Skeletal muscle satellite cell (primary cell): Measurements from ENCODE around the gene USH2A.

ENCODE experiments used
- H3K27me3 ChIP-seq: 2 replicates; pipeline ENCODE4 v1.7.0; 2013; ENCODE audit warnings: low read length; ENCODE audit not compliant: control insufficient read depth, insufficient read depth
- H3K36me3 ChIP-seq: 2 replicates; pipeline ENCODE4 v1.7.0; 2013; ENCODE audit warnings: mild to moderate bottlenecking, control low read depth, low read length; ENCODE audit not compliant: insufficient read depth
- H3K4me1 ChIP-seq: 2 replicates; pipeline ENCODE4 v1.7.0; 2013; ENCODE audit warnings: low read length; ENCODE audit not compliant: control insufficient read depth, insufficient read depth
- H3K4me2 ChIP-seq: 2 replicates; pipeline ENCODE4 v1.7.0; 2013; ENCODE audit warnings: mild to moderate bottlenecking, low read length
- H3K4me3 ChIP-seq: 2 replicates; pipeline ENCODE4 v1.7.0; 2013; ENCODE audit warnings: low read length
- H3K9ac ChIP-seq: 2 replicates; pipeline ENCODE4 v1.7.0; 2013; ENCODE audit warnings: mild to moderate bottlenecking, low read depth, low read length, moderate library complexity
- H3K9me3 ChIP-seq: replicated peaks from 2 replicates; pipeline ENCODE4 v1.7.0; 2013; ENCODE audit warnings: mild to moderate bottlenecking, control low read depth, low read length

Gene USH2A

GRCh38 chr1:216281757-216282156 is 141.5 kb downstream of the USH2A start:
- no peak overlapping the region for H3K9ac ChIP-seq
- H3K4me2 ChIP-seq, result no peak overlapping the region
- no peaks in the 10 kb centered on the region for H3K36me3 ChIP-seq
- H3K27me3 ChIP-seq, result no peaks in the 10 kb centered on the region
- no peaks in the 10 kb centered on the region for H3K4me1 ChIP-seq
- H3K9me3 ChIP-seq, result no peaks in the 10 kb centered on the region
- no peak overlapping the region for H3K4me3 ChIP-seq

- Histone ChIP-seq H3K4me3 (no peak overlapping the region), H3K27me3 (no peaks in the 10 kb centered on the region), H3K9ac (no peak overlapping the region), H3K36me3 (no peaks in the 10 kb centered on the region), H3K4me1 (no peaks in the 10 kb centered on the region), H3K9me3 (no peaks in the 10 kb centered on the region), H3K4me2 (no peak overlapping the region)
Measured at GRCh38 chr1:216270086-216270773, 153.0 kb downstream of the USH2A start.

GRCh38 chr1:216261631-216262030 is 161.6 kb downstream of the USH2A start:
- Histone ChIP-seq H3K4me1 (no peaks in the 10 kb centered on the region), H3K27me3 (no peaks in the 10 kb centered on the region), H3K36me3 (no peaks in the 10 kb centered on the region), H3K4me3 (no peak overlapping the region), H3K9me3 (no peaks in the 10 kb centered on the region), H3K4me2 (no peak overlapping the region), H3K9ac (no peak overlapping the region)

DNA sequence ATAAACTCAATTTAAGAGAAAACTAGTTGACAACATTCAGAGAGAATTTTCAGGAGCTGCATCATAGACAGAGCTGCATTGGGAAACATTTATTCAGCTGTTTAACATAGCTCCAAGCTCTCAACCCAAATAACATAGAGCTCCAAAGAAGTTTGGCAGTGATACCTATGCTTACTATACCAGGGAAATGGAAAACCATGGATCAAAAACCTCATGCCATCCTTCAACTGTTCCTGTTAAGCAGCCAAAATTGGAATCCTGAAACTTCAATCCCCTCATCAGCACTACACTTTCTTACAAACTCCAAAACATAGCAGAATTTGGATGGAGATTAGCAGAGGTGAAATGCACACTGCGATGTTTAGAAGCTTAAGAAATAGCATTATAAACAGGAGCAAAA is 164.4 kb downstream of the USH2A start:
- Histone ChIP-seq H3K27me3 (no peaks in the 10 kb centered on the region), H3K4me2 (no peak overlapping the region), H3K4me1 (no peaks in the 10 kb centered on the region), H3K4me3 (no peak overlapping the region), H3K9me3 (no peaks in the 10 kb centered on the region), H3K36me3 (no peaks in the 10 kb centered on the region), H3K9ac (no peak overlapping the region)

- Histone ChIP-seq H3K36me3 (no peaks in the 10 kb centered on the region), H3K4me3 (no peak overlapping the region), H3K27me3 (no peaks in the 10 kb centered on the region), H3K9me3 (no peaks in the 10 kb centered on the region), H3K4me1 (no peaks in the 10 kb centered on the region), H3K9ac (no peak overlapping the region), H3K4me2 (no peak overlapping the region)
Measured at GRCh38 chr1:216258386-216258785, 164.9 kb downstream of the USH2A start.

- no peak overlapping the region for H3K9ac ChIP-seq
- H3K4me2 ChIP-seq, result no peak overlapping the region
- no peak overlapping the region for H3K4me3 ChIP-seq
- H3K9me3 ChIP-seq, result no peaks in the 10 kb centered on the region
- H3K4me1 ChIP-seq, result no peaks in the 10 kb centered on the region
- no peaks in the 10 kb centered on the region for H3K27me3 ChIP-seq
- H3K36me3 ChIP-seq, result no peaks in the 10 kb centered on the region
Measured at GRCh38 chr1:216250861-216251260, 172.4 kb downstream of the USH2A start.

GRCh38 chr1:216248628-216249027 is 174.6 kb downstream of the USH2A start:
- no peak overlapping the region for H3K4me3 ChIP-seq
- H3K36me3 ChIP-seq, result no peaks in the 10 kb centered on the region
- no peak overlapping the region for H3K9ac ChIP-seq
- H3K27me3 ChIP-seq, result no peaks in the 10 kb centered on the region
- no peak overlapping the region for H3K4me2 ChIP-seq
- H3K4me1 ChIP-seq, result no peaks in the 10 kb centered on the region
- H3K9me3 ChIP-seq, result no peaks in the 10 kb centered on the region

DNA sequence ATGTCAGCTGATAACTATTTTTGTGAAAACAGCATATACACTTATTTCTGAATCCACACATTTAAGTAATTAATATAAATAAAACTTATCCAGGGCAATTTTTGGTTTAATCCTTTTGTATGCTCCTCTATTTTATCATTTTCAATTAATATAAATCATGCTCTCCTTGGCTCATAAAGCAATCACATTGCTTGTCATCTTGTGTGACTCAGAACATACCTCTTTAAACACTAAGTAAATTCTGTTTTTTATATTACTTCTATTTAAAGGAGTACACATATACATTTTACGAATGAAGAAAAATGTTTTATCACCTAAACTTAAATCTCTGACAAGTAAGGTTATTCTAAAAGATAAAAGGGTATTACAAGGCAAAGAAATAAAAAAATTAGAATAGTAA is 175.3 kb downstream of the USH2A start:
- H3K4me1 ChIP-seq, result no peaks in the 10 kb centered on the region
- H3K9me3 ChIP-seq, result no peaks in the 10 kb centered on the region
- no peak overlapping the region for H3K4me2 ChIP-seq
- H3K4me3 ChIP-seq, result no peak overlapping the region
- H3K27me3 ChIP-seq, result no peaks in the 10 kb centered on the region
- H3K9ac ChIP-seq, result no peak overlapping the region
- no peaks in the 10 kb centered on the region for H3K36me3 ChIP-seq

- H3K9ac ChIP-seq, result no peak overlapping the region
- no peaks in the 10 kb centered on the region for H3K27me3 ChIP-seq
- H3K9me3 ChIP-seq, result no peaks in the 10 kb centered on the region
- no peaks in the 10 kb centered on the region for H3K36me3 ChIP-seq
- no peak overlapping the region for H3K4me3 ChIP-seq
- no peak overlapping the region for H3K4me2 ChIP-seq
- H3K4me1 ChIP-seq, result no peaks in the 10 kb centered on the region
Measured at GRCh38 chr1:216246577-216247203, 176.6 kb downstream of the USH2A start.

- Histone ChIP-seq H3K4me2 (no peak overlapping the region), H3K27me3 (no peaks in the 10 kb centered on the region), H3K9me3 (no peaks in the 10 kb centered on the region), H3K36me3 (no peaks in the 10 kb centered on the region), H3K9ac (no peak overlapping the region), H3K4me3 (no peak overlapping the region), H3K4me1 (no peaks in the 10 kb centered on the region)
Measured at GRCh38 chr1:216238844-216239243, 184.4 kb downstream of the USH2A start.

GRCh38 chr1:216237927-216238542 is 185.2 kb downstream of the USH2A start:
- Histone ChIP-seq H3K4me1 (no peaks in the 10 kb centered on the region), H3K9ac (no peak overlapping the region), H3K4me2 (no peak overlapping the region), H3K27me3 (no peaks in the 10 kb centered on the region), H3K36me3 (no peaks in the 10 kb centered on the region), H3K4me3 (no peak overlapping the region), H3K9me3 (no peaks in the 10 kb centered on the region)

GRCh38 chr1:216224233-216224632 is 199.0 kb downstream of the USH2A start:
- no peak overlapping the region for H3K9ac ChIP-seq
- H3K4me2 ChIP-seq, result no peak overlapping the region
- no peaks in the 10 kb centered on the region for H3K4me1 ChIP-seq
- no peak overlapping the region for H3K4me3 ChIP-seq
- no peaks in the 10 kb centered on the region for H3K9me3 ChIP-seq
- H3K27me3 ChIP-seq, result no peaks in the 10 kb centered on the region
- H3K36me3 ChIP-seq, result no peaks in the 10 kb centered on the region
